ENCODE results near the gene TERT. TPM values are rescaled to one million over a fixed set of nuclear protein-coding genes. Genes with fewer than 3 reads are reported as not detected.

Gene TERT
- total and polyA plus RNA-seq, 2 of the 13 experiments (the other 11 are each of a cell fraction or from before 2014, with no cell fraction given) = 4.3 to 5.9 TPM

DNA sequence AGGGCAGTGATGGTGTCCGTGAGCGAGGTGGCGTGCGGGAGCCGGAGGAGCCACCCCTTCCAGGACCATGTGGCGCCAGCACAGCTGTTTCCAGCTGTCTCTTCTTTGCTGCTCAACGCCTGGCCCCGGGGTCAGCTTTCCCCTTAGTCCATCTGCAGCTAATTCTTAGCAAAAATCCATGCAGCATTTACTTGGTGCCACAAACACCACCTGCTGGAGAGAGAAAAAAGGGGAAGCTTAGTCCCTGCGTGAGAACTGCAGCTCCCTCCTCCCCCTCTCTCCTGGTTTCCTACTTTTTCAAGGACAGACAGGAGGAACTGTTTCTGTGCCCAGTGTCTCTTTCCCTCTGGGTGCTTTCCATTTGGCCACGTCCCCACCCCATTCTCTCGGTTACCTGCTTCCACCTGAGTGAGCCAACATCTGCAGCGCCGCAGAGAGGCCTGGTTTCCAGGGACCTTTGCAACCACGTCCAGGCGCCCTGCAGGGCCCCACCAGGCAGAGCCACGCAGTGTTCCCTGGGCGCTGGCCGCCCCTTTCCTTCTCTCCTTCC, 90.1 kb downstream of the TERT start (continued):
- TF ChIP-seq, protein P1, sequence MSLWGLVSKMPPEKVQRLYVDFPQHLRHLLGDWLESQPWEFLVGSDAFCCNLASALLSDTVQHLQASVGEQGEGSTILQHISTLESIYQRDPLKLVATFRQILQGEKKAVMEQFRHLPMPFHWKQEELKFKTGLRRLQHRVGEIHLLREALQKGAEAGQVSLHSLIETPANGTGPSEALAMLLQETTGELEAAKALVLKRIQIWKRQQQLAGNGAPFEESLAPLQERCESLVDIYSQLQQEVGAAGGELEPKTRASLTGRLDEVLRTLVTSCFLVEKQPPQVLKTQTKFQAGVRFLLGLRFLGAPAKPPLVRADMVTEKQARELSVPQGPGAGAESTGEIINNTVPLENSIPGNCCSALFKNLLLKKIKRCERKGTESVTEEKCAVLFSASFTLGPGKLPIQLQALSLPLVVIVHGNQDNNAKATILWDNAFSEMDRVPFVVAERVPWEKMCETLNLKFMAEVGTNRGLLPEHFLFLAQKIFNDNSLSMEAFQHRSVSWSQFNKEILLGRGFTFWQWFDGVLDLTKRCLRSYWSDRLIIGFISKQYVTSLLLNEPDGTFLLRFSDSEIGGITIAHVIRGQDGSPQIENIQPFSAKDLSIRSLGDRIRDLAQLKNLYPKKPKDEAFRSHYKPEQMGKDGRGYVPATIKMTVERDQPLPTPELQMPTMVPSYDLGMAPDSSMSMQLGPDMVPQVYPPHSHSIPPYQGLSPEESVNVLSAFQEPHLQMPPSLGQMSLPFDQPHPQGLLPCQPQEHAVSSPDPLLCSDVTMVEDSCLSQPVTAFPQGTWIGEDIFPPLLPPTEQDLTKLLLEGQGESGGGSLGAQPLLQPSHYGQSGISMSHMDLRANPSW (CRISPR knock-in tag; IDR thresholded peaks at IDR 0.05; ENCODE audit: borderline replicate concordance) = no peak
- TF ChIP-seq ISX (CRISPR knock-in tag; conservative IDR thresholded peaks at IDR 0.05) (no peak), ZNF33A (CRISPR knock-in tag; IDR thresholded peaks at IDR 0.05; ENCODE audit: borderline replicate concordance) (no peak), U2AF1 (optimal IDR thresholded peaks at IDR 0.05; ENCODE audit: low read depth, low read length) (no peak), SMC3 (IDR thresholded peaks at IDR 0.05; ENCODE audit: low read length) (peak; percentile 77), PTBP1 (IDR thresholded peaks at IDR 0.05; ENCODE audit: low read depth, low read length, poor library complexity, severe bottlenecking) (no peak), USF2 (IDR thresholded peaks at IDR 0.05; ENCODE audit: low read depth, low read length) (no peak), USF2 (CRISPR knock-in tag; IDR thresholded peaks at IDR 0.05; ENCODE audit: borderline replicate concordance) (no peak), KMT2A (CRISPR knock-in tag; IDR thresholded peaks at IDR 0.05) (no peak), TAF15 (IDR thresholded peaks at IDR 0.05; ENCODE audit: low read depth, low read length, poor library complexity, severe bottlenecking) (no peak), ZNF879 (CRISPR knock-in tag; IDR thresholded peaks at IDR 0.05) (no peak), ZFP90 (CRISPR knock-in tag; IDR thresholded peaks at IDR 0.05; ENCODE audit: borderline replicate concordance) (0 out of 2 replicates have a peak, but pooled peaks have one; percentile 49), ZNF646 (CRISPR knock-in tag; IDR thresholded peaks at IDR 0.05) (no peak), MYPOP (CRISPR knock-in tag; IDR thresholded peaks at IDR 0.05) (no peak)
- TF ChIP-seq, protein P2, sequence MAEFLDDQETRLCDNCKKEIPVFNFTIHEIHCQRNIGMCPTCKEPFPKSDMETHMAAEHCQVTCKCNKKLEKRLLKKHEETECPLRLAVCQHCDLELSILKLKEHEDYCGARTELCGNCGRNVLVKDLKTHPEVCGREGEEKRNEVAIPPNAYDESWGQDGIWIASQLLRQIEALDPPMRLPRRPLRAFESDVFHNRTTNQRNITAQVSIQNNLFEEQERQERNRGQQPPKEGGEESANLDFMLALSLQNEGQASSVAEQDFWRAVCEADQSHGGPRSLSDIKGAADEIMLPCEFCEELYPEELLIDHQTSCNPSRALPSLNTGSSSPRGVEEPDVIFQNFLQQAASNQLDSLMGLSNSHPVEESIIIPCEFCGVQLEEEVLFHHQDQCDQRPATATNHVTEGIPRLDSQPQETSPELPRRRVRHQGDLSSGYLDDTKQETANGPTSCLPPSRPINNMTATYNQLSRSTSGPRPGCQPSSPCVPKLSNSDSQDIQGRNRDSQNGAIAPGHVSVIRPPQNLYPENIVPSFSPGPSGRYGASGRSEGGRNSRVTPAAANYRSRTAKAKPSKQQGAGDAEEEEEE (CRISPR knock-in tag; IDR thresholded peaks at IDR 0.05; ENCODE audit: borderline replicate concordance) = no peak

Measured in HepG2 (cell line).